ENCODE data around the gene C22orf15. TPM values are rescaled to one million over a fixed set of nuclear protein-coding genes. Genes with fewer than 3 reads are reported as not detected.
A peak's percentile ranks its signal among the peaks of the same experiment; 100 is the strongest.

The C22orf15 gene
- total RNA-seq, 1 donor: 0.72 TPM

GRCh38 chr22:23737696-23738095 is 25.1 kb upstream of the C22orf15 start:
- Histone ChIP-seq H3K4me1 (ENCODE audit: insufficient read depth, low read length) (no peaks in the 10 kb centered on the region), H4K20me1 (ENCODE audit: insufficient read depth, low read length) (no peaks in the 10 kb centered on the region), H3K36me3 (ENCODE audit: insufficient read depth, low read length) (peaks cover 2% of the 10 kb centered on the region), H3K27ac (ENCODE audit: low read depth, low read length) (no peak overlapping the region), H2AFZ (ENCODE audit: low read length) (no peak overlapping the region), H3K79me2 (ENCODE audit: insufficient read depth, low read length) (no peaks in the 10 kb centered on the region), H3K4me2 (ENCODE audit: insufficient read depth, low read length) (no peak overlapping the region), H3K9me3 (ENCODE audit: low read depth, low read length) (no peaks in the 10 kb centered on the region), H3K27me3 (ENCODE audit: insufficient read depth, low read length) (no peaks in the 10 kb centered on the region), H3K4me3 (ENCODE audit: insufficient read depth, low read length) (no peak overlapping the region)
- DNase-seq (ENCODE audit: insufficient read length, low spot score, missing footprints): no peak
- TF ChIP-seq CTCF (IDR thresholded peaks at IDR 0.05; ENCODE audit: extremely low read depth, low read depth, low read length): no peak

GRCh38 chr22:23742505-23743264 is 20.1 kb upstream of the C22orf15 start:
- no peaks in the 10 kb centered on the region for H3K4me1 ChIP-seq (ENCODE audit: insufficient read depth, low read length)
- peaks cover 4% of the 10 kb centered on the region for H4K20me1 ChIP-seq (ENCODE audit: insufficient read depth, low read length)
- H3K27me3 ChIP-seq (ENCODE audit: insufficient read depth, low read length): no peaks in the 10 kb centered on the region
- no peak for TF ChIP-seq CTCF (IDR thresholded peaks at IDR 0.05; ENCODE audit: extremely low read depth, low read depth, low read length)
- H3K9me3 ChIP-seq (ENCODE audit: low read depth, low read length): peaks cover 5% of the 10 kb centered on the region
- no peak overlapping the region for H3K4me2 ChIP-seq (ENCODE audit: insufficient read depth, low read length)
- H3K27ac ChIP-seq (ENCODE audit: low read depth, low read length): no peak overlapping the region
- H3K4me3 ChIP-seq (ENCODE audit: insufficient read depth, low read length): no peak overlapping the region
- DNase-seq (ENCODE audit: insufficient read length, low spot score, missing footprints): peak; percentile 81
- H3K36me3 ChIP-seq (ENCODE audit: insufficient read depth, low read length): peaks cover 25% of the 10 kb centered on the region
- peaks cover 6% of the 10 kb centered on the region for H3K79me2 ChIP-seq (ENCODE audit: insufficient read depth, low read length)
- no peak overlapping the region for H2AFZ ChIP-seq (ENCODE audit: low read length)

DNA sequence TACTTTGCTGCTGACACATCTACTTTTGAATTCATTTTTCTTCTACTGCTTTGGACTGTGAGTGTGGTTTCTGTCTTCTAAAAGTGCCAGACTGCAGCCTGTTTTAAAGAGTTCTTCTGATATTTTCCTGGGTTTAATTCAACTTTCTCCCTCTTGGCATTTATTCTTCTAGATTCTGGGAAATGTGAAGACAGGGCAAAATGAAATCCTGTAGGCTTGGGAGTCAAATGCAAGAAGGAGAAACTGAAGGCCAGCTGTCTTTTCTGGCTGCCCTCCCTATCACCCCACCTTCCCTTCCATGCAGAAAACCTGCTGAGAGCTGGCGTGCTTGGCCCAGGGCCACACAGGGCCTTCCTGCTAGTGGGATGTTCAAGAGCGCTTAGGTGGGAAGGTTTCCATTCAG is 19.5 kb upstream of the C22orf15 start:
- Histone ChIP-seq H3K27ac (ENCODE audit: low read depth, low read length) (no peak overlapping the region), H2AFZ (ENCODE audit: low read length) (no peak overlapping the region), H3K9me3 (ENCODE audit: low read depth, low read length) (peaks cover 5% of the 10 kb centered on the region), H4K20me1 (ENCODE audit: insufficient read depth, low read length) (peaks cover 4% of the 10 kb centered on the region), H3K4me2 (ENCODE audit: insufficient read depth, low read length) (no peak overlapping the region), H3K79me2 (ENCODE audit: insufficient read depth, low read length) (peaks cover 8% of the 10 kb centered on the region), H3K27me3 (ENCODE audit: insufficient read depth, low read length) (no peaks in the 10 kb centered on the region), H3K4me1 (ENCODE audit: insufficient read depth, low read length) (no peaks in the 10 kb centered on the region), H3K4me3 (ENCODE audit: insufficient read depth, low read length) (no peak overlapping the region), H3K36me3 (ENCODE audit: insufficient read depth, low read length) (peaks cover 25% of the 10 kb centered on the region)
- no peak for TF ChIP-seq CTCF (IDR thresholded peaks at IDR 0.05; ENCODE audit: extremely low read depth, low read depth, low read length)
- peak; percentile 49 for DNase-seq (ENCODE audit: insufficient read length, low spot score, missing footprints)

DNA sequence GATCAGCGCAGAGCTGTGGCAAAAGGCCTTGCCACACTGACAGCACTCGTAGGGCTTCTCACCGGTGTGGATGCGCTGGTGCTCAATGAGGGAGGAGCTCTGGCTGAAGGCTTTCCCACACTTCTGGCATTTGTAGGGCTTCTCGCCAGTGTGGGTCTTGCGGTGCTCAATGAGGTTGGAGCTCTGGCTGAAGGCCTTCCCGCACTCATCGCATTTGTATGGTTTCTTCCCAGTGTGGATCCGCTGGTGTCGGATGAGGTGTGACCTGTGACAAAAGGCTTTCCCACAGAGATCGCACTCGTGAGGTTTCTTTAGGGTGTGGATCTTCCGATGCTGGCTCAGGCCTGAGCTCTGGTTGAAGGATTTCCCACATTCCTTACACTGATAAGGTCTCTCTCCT is 18.8 kb upstream of the C22orf15 start:
- TF ChIP-seq CTCF (IDR thresholded peaks at IDR 0.05; ENCODE audit: extremely low read depth, low read depth, low read length): no peak
- Histone ChIP-seq H3K36me3 (ENCODE audit: insufficient read depth, low read length) (peaks cover 25% of the 10 kb centered on the region), H3K27ac (ENCODE audit: low read depth, low read length) (no peak overlapping the region), H3K4me1 (ENCODE audit: insufficient read depth, low read length) (no peaks in the 10 kb centered on the region), H3K4me3 (ENCODE audit: insufficient read depth, low read length) (no peak overlapping the region), H3K9me3 (ENCODE audit: low read depth, low read length) (peaks cover 5% of the 10 kb centered on the region), H3K27me3 (ENCODE audit: insufficient read depth, low read length) (no peaks in the 10 kb centered on the region), H2AFZ (ENCODE audit: low read length) (no peak overlapping the region), H4K20me1 (ENCODE audit: insufficient read depth, low read length) (peaks cover 4% of the 10 kb centered on the region), H3K79me2 (ENCODE audit: insufficient read depth, low read length) (peaks cover 8% of the 10 kb centered on the region), H3K4me2 (ENCODE audit: insufficient read depth, low read length) (no peak overlapping the region)
- DNase-seq (ENCODE audit: insufficient read length, low spot score, missing footprints): peak; percentile 65

Data from osteoblast (primary cell).